HG03066 (cell line): ENCODE data around the gene TMPRSS12.
"Not testable (repeated sequence)": the region's sequence is repeated elsewhere in the genome, so short reads cannot be mapped to it uniquely, and the experiment has no call there.

Source experiments
- ATAC-seq: cut with Tn5 transposase; IDR thresholded peaks from one replicate; pipeline ENCODE4 v1.9.1; 2021; ENCODE audit warnings: low read depth; ENCODE audit not compliant: unreplicated experiment

The TMPRSS12 gene

DNA sequence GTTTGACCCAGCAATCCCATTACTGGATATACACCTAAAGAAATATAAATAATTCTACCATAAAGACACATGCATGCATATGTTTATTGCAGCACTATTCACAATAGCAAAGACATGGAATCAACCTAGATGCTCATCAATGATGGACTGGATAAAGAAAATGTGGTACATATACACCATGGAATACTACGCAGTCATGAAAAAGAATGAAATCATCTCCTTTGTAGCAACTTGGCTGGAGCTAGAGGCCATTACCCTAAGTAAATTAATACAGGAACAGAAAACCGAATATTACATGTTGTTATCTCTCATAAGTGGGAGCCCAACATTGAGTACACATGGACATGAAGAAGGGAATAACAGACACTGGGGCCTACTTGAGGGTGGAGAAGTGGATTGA lies 13.0 kb downstream of the TMPRSS12 start:
- ATAC-seq: not testable (repeated sequence)

DNA sequence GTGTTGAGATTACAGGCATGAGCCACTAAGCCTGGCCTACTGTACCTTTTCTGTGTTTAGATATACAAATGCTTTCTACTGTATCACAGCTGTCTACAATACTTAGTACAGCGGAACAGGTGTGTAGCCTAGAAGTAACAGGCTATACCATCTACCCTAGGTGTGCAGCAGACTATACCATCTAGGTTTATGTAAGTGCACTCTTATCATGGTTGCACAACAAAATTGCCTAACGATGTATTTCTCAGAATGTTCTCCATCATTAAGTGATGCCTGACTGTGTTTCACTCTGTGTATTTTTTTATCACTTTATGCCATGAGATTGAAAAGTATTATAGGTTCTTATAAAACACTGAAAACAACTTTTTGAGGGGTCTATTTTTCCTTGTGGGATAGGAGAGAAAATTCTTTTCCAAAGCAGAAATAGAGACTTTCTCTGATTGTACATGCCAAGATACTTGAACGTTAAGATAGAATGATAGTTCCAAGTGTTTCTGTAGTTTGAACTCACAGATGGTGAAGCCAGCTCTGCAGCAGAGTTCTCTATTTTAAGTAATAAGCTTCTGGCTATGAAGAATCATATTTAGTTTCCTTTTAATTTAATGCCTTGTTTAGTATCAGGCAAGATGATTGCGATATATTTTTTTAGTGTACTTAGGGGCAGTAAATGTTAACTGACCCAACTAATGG lies 17.0 kb downstream of the TMPRSS12 start:
- no peak for ATAC-seq

DNA sequence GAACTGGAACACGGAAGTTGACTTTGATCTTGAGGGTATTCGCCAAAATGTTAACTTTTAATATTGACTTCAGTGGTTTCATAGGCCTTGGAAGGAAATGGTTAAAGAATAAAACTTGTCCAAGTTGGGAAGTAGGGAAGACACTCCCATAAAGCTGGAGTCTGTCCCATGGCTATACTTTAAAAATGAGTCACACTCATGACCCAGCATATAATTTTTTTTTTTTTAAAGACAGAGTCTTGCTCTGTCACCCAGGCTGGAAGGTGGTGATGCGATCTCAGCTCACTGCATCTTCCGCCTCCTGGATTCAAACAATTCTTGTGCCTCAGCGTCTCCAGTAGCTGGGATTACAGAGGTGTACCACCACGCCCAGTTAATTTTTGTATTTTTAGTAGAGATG lies 19.6 kb downstream of the TMPRSS12 start:
- no peak for ATAC-seq

DNA sequence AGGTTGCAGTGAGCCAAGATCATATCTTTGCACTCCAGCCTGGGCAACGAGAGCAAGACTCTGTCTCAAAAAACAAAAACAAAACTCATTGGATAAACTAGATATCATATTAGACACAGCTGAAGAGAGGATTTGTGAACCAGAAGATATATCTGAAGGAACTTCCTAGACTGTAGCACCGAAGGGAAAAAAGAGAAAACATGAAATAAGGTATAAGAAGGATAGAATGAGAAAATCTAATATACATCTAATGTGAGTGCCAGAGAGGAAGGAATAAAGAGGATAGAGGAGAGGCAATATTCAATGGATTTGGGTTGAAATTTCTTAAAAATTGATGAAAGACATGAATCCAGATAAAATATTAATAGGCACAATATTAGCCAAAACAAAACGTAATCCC lies 22.5 kb downstream of the TMPRSS12 start:
- ATAC-seq: no peak

DNA sequence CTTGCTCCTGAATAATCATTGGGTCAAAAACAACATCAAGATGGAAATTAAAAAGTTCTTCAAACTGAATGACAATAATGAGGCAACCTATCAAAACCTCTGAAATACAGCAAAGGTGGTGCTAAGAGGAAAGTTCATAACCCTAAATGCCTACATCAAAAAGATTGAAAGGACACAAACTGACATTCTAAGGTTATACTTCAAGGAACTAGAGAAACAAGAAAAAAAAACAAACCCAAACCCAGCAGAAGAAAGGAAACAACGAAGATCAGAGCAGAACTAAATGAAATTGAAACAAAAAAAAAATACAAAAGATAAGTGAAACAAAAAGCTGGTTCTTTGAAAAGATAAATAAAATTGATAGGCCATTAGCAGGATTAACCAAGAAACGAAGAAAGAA lies 26.2 kb downstream of the TMPRSS12 start:
- ATAC-seq: not testable (repeated sequence)

DNA sequence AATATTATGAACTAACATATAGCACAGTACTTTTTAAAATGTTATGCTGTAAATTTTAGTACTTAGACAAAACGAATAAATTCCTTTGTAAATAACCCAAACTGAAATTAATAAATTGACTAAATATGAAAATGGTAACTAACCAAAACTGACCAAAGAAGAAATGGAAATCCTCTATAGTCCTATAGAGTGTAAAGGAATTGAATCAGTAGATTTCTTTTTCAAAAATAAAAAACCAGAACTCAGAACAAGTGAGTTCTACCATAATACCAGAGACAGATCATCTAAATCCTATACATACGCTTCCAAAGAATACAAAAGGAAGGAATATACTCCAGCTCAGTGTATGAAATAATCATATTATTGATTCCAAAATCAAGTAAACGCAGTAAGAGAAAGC lies 39.8 kb downstream of the TMPRSS12 start:
- ATAC-seq: no peak

DNA sequence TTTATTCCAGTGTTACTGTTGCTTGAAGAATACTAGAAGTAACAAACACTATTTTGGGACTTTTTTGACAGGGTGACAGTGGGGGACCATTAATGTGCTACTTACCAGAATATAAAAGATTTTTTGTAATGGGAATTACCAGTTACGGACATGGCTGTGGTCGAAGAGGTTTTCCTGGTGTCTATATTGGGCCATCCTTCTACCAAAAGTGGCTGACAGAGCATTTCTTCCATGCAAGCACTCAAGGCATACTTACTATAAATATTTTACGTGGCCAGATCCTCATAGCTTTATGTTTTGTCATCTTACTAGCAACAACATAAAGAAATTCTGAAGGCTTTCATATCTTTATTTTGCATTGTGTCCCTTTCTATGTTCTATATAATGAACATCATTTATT lies 44.5 kb downstream of the TMPRSS12 start:
- no peak for ATAC-seq

DNA sequence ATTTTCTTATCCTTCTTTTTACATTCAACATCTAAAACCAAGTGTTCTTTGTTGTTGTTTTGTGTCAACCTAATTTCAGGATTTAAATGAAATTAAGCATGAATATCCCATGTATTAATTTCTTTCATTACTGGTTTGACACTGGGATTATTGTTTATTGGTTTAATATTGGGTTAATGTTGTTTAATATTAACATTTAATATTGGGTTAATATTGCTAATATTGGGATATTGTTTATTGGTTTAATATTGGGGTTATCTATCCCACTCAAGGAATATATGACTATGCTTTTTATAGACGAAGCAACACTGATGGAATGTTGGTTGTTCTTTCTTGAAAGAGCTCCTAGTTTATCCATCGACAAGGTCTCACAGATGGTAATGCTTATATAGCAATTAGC lies 45.9 kb downstream of the TMPRSS12 start:
- ATAC-seq: no peak

DNA sequence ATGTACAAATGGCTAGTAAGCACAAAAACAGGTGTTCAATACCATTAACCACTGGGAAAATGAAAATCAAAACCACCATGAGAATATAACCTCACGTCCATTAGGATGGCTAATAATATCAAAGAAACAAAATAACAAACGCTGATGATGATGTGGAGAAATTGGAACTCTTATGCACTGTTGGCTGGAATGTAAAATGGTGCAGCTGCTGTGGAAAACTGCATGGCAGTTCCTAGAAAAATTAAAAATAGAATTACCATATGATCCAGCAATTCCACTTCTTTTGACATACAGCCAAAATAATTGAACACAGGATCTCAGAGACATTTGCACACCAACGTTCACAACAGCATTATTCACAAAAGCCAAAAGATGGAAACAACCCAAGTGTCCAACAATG lies 51.5 kb downstream of the TMPRSS12 start:
- ATAC-seq: no peak

DNA sequence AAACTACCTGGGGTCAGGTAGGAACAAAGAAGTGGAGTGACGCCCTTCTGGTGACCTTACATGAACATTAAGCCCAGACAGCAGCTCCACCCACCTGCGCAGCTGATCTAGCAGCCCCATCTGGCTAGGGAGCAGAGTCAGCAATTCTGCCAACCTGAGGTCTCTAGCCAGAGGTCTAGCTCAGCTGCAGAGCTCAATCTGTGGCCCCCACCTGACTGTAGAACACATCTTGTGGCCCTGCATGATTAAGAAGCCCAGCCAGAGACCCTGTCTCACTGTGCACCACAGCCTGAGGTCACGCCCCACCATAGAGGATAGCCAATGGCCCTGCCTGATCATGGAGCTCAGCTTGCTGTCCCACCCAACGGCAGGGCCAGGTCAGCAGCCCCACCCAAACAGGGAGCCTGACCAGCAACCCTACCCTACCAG lies 59.0 kb downstream of the TMPRSS12 start:
- ATAC-seq: no peak

DNA sequence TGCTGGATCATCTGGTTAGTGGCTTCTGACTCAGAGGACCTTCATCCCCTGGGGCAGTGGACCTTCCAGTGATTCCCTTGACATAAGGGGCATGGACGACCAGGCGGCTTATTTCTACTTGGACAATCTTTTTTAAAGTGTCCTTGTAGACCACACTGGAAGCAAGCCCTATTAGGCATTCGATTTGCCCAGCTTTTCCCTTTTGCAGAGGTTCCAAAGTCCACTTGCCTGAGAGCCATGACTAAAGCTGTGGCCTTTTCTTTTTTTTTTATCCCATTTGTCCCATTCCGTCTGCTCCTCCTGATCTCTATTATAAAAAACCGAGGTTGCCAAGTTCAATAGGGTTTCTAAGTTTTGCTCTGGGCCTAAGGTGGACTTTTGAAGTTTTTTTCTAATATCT lies 65.8 kb downstream of the TMPRSS12 start:
- not testable (repeated sequence) for ATAC-seq

DNA sequence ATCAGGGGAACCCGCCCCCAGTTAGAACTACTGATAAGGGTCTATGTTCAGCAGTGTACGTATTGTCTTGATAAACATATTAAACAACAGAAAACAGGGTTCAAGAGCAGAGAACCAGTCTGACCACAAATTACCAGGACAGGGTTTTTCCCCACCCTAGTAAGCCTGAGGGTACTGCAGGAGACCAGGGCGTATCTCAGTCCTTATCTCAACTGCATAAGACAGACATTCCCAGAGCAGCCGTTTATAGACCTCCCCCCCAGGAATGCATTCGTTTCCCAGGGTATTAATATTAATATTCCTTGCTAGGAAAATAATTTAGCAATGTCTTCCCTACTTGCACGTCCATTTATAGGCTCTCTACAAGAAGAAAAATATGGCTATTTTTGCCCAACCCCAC lies 69.6 kb downstream of the TMPRSS12 start:
- ATAC-seq: not testable (repeated sequence)

DNA sequence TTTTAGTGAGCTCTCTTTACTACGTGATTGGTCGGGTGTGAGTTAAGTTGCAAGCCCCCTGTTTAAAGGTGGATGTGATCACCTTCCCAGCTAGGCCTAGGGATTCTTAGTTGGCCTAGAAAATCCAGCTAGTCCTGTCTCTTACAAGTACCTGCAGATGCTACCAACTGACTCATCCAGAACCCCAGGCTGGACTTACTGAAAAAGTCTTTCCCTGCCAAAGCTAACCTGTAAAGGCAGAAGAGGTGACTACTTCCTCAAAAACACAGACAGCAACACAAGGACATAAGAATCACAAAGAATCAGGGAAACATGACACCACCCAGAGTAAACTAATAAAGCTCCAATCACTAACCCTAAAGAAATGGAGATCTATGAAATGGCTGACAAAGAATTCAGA lies 70.5 kb downstream of the TMPRSS12 start:
- ATAC-seq: no peak

DNA sequence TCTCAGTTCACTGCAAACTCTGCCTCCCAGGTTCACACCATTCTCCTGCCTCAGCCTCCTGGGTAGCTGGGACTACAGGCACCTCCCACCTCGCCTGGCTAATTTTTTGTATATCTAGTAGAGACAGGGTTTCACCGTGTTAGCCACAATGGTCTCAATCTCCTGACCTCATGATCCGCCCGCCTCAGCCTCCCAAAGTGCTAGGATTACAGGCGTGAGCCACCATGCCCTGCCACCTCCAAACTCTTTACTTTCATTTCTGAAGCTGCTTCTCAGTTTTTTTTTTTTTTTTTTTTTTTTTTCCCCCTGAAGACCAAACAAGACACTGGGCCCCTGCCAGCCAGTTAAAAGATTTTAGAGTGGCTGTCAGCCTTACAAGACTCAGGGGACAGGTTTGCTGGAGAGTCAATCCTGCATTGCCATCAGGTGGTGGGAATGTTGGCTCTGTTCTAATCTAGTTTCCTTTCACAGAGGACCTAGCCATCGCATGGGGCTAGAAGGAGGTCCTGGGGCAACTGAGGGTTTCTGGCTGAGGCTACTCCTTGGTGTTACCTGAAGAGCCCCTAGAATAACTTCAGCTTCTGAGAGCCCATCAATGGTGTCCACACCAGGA lies 72.3 kb downstream of the TMPRSS12 start:
- ATAC-seq: no peak

DNA sequence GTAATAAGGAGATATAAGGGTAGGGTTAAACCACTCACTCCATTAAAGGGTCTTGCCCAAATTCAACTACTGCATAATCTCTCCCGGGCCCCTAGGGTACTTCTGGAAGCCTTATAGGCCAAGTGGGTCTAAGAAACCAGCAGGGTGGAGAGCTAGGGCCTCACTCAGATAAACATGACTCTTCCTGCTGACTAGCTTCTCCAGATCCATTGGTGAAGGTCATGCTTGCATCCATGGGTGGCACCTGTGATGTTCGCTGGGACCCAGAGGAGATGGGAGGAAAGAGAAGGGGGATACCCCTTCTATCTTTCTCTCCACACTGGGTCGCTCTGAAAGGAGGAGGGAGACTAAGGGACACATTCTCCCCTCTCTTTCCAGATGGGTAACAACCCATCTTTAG lies 73.6 kb downstream of the TMPRSS12 start:
- ATAC-seq: no peak

DNA sequence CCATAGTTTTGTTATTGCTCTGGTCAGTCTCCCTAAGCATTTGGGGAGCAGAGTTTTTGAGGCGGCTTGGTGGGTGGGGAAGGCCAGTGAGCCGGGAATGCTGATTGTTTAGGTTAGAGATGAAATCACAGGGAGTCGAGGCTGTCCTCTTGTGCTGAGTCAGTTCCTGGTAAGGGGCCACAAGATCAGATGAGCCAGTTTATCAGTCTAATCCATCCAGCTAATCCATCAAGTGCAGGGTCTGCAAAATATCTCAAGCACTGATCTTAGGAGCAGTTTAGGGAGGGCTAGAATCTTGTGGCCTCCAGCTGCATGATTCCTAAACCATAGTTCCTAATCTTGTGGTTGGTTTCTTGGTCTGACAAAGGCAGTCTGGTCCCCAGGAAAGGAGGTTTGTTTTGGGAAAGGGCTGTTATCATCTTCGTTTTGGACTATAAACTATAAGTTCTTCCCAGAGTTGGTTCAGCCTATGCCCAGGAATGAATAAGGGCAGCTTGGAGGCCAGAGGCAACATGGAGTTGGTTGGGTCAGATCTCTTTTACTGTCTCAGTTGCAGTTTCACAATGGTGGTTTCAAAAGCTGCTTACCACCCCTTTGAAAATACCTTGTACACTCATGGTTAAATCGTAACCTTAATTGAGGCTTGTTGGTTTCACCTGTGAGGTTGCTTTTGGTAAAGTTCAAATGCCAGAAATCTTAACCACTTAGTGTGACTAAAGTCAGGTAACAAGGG lies 76.0 kb downstream of the TMPRSS12 start:
- no peak for ATAC-seq

DNA sequence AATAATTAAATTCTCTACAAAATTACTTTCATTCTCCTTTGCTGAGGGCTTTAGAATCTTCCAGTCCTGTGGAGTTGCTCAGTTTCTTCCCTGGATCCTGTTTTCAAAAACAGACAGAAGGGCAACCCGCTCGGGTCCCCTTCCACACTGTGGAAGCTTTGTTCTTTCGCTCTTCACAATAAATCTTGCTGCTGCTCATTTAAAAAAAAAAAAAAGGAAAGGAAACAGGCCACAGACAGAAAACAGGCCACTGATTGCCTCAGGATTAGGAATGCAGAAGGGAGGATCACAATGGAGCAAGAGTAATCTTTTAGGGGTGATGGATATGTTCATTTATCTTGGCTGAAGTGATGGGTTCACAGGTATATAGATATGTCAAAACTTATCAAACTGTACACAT lies 80.1 kb downstream of the TMPRSS12 start:
- no peak for ATAC-seq

DNA sequence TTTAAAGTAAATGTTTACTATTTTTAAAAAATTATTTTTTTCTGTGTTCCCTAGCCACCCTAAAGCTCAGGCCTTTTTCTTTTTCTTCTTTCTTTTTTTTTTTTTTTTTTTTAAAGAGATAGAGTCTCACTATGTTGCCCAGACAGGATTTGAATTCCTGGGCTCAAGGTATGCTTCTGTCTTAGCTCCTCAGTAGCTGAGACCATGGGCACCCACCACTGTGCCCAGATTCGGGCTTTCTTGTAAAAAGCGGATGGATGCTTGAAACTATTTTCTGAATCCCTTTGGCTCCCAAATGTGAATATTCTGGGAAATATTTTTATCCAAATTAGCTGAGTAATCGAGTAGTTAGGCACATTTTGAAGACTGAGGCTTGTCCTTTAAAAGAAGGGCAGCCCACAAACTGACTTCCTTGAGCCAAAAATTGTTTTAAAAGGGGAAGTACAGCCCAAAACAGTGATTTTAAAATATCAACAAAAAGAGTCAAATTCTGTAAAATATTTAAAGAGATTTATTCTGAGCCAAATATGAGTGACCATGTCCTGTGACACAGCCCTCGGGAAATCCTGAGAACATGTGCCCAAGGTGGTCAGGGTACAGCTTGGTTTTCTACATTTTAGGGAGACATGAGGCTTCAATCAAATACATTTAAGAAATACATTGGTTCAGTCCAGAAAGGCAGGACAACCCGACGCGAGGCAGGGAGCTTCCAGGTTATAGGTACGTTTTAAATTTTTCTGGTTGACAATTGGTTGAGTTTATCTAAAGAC lies 80.8 kb downstream of the TMPRSS12 start:
- no peak for ATAC-seq

DNA sequence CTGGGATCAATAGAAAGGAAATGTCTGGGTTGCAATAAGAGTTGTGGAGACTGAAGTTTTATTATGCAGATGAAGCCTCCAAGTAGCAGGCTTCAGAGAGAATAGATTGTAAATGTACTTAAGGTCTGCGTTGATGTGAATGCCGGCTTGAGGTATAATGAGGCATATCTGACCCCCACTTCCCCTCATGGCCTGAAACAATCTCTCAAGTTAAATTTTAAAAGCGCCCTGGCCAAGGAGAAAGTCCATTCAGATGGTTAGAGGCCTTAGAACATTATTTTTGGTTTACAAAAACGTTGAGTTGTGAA lies 81.4 kb downstream of the TMPRSS12 start:
- ATAC-seq: no peak

DNA sequence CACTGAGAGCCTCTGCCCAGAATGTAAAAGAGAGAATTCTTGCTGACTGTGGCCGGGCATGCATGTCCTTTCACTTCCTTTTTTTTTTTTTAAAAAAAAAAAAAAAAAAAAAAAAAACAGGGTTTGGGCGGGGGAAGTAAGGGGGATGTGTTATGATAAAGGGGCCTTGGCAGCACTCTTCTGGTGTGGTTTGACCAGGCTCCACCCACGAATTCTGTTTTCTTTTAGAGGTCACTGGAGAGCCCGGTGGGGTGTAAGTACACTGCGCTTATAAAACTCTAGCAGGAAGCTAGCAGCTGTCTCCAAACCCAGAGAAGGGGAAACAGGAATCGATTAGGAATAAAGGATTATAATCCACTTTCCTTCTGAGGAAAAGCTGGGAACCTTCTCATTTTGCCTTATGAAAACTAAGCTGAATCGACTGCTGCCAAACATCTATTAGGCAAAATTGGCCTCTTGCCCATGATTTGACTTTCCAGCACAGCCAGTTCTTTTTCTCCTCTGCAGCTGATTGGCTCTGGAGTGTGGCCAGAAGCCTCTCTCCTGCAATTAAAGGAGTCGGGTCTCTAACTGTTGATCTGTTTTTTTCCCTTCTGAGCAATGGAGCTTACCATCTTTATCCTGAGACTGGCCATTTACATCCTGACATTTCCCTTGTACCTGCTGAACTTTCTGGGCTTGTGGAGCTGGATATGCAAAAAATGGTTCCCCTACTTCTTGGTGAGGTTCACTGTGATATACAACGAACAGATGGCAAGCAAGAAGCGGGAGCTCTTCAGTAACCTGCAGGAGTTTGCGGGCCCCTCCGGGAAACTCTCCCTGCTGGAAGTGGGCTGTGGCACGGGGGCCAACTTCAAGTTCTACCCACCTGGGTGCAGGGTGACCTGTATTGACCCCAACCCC lies 82.0 kb downstream of the TMPRSS12 start:
- peak; percentile 72 for ATAC-seq
